Mammary epithelial cell (primary cell): ENCODE data around the gene BTBD9.

ENCODE experiments used
- CTCF ChIP-seq, 2 donors: IDR thresholded peaks in 1 of 2; conservative IDR thresholded peaks in 1 of 2; 2 replicates each; pipeline ENCODE4 v1.5.1; 2011 to 2012; ENCODE audit warnings: inconsistent platforms in 2 of 2, low read length in 2 of 2, mild to moderate bottlenecking in 2 of 2, control low read depth in 1 of 2, low read depth in 1 of 2; ENCODE audit not compliant: insufficient read depth in 1 of 2; ENCODE audit errors: extremely low read depth in 1 of 2
- EZH2 ChIP-seq: IDR thresholded peaks from 2 replicates; pipeline ENCODE4 v1.6.1; 2012; ENCODE audit warnings: low read length, inconsistent platforms, borderline replicate concordance

DNA sequence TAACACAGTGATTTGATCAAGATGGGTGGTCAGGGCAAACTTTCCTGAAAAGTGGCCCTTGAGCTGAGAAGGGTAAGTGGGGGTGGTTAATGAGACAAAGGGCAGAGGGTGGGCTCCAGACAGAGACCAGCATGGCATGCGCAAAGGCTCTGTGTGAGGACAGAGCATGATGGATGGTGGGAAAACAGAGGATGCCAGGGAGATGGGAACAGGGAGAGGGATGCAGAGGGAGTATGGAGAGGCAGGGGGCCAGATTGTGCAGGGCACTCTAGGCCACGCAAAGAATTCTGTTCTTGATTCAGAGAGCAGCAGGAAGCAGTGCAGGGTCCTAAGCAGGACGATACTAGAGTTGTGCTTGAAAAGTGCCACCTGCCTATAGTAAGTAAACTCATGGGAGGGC, 394.4 kb downstream of the BTBD9 start:
- no peak for TF ChIP-seq CTCF (conservative IDR thresholded peaks at IDR 0.05 in 1 of 2, IDR thresholded peaks at IDR 0.05 in 1 of 2; ENCODE audit: extremely low read depth in 1 of 2, insufficient read depth in 1 of 2, low read depth in 1 of 2, low read length in 2 of 2)
- TF ChIP-seq EZH2 = no peak
